GM21723 (cell line): Measurements from ENCODE around the gene DTX4.

ENCODE experiments used
- ATAC-seq: cut with Tn5 transposase; IDR thresholded peaks from one replicate; pipeline ENCODE4 v1.9.1; 2021; ENCODE audit warnings: mild to moderate bottlenecking, moderate library complexity; ENCODE audit not compliant: unreplicated experiment

Gene DTX4

DNA sequence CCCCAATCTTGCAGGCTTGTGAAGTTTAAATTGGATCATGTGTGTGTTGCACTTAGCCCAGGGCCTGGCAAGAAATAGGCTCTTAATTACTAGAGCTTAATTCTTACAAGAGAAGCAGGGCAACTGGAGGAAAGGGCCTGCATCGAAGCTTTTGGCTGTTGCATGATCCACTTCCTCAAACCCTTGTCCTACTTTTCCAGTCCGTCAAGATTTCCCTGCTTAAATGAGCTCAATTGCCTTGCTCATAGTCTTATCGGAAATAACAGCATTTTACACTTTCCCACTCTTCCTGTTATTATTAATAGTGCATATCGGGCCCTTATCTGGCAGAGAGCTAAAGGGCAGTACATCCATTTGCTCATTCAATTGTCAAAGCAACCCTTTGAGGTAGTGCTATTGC lies 18.1 kb downstream of the DTX4 start:
- ATAC-seq: no peak

DNA sequence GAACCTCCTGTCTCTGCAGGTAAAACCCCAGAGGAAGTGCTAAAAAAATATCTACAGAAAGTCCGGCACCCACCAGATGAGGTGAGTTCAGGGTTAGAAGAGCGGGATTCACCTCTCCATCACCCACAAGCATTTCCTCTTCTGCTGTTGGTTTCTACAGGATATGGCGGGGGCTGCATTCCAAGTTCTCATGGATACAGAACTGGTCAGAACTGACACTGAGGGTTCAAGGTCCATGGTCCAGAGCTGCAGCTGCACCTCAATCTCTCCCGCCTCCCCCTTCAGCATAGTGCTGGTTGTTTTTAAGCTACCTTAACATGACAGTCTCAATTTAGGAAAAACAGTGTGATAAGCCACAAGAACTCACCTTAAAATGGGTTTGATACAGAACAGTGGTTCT lies 19.2 kb downstream of the DTX4 start:
- no peak for ATAC-seq

DNA sequence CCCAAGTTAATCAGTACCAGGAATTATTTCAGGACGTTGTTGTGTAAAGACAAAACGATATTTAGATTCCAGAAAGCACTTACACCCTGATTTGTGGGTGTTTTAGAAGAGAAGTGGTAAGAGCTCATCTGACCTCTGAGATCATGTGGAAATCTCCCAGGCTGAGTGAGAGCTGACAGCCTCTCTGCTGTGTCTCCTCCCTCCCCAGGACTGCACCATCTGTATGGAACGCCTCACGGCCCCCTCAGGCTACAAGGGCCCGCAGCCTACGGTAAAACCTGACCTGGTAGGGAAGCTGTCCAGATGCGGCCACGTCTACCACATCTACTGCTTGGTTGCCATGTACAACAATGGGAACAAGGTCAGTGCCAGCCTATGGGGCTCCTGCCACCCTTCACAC lies 20.0 kb downstream of the DTX4 start:
- no peak for ATAC-seq

DNA sequence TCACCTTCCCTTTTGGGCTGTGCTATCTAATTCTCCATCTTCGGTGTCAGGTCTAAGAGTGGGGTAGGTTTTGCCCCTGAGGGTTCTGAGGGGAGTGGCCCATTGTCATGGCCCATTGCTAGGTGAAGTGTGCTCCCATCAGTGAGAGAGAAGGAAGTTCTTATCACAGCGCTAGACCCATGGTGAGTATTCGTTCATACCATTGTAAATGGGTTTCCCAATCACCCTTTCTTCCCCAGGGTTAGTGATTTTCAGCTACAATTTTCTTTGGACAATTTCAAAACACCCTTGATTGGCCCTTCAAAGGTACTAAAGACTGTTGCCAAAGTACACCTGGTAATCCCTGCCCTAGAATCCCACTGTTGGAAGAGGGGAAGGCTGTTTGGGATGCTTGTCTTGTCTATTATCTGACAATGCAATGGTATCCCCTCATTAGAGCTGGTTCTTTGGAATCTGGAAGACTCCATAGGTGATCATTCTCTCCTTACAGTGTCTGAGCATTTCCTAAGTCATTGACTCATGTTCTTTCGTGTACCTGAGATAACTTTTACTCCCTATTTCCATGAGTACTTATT lies 20.6 kb downstream of the DTX4 start:
- no peak for ATAC-seq

DNA sequence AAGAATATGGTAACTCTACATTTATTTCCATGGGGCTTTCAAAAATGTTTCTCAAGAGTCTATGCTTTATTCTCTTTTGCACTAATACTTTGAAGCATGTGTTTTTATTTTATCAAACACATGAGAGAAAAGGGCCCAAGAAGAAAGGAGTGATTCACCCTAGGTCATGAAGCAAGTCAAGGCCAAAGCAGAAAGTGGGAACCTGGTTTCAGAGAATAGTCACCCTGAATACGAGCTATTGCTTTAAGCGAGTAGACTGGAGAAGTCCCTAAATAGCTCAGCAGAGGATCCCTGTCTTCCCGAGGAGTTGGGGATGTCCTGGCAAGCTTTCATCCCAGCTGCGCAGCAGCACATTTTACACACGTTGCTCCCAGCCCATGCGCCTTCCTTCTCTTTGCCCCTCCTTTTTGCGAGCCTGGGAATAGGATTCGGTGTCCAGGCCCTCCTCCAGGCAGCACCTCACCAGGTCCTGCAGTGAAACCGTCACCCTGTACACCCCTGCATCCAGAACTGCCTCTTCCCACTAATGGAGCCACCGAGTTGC lies 21.7 kb downstream of the DTX4 start:
- no peak for ATAC-seq

DNA sequence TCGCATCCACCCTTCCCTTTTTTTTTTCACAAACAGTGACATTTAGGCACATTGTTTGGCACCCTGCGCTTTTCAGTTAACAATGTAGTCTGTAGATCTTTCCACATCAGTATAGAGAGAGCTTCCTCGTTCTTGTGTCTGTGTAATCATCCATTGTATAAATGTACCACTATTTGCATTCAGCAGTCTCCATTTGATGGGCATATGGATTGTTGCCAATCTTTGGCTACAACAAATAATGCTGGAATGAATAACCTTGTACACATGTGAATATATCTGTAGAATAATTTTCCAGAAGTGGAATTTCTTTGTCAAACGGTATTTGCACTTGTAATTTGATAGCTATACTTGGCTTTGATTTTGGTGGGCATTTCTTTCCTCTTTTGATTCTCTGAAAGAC lies 23.7 kb downstream of the DTX4 start:
- ATAC-seq: no peak

DNA sequence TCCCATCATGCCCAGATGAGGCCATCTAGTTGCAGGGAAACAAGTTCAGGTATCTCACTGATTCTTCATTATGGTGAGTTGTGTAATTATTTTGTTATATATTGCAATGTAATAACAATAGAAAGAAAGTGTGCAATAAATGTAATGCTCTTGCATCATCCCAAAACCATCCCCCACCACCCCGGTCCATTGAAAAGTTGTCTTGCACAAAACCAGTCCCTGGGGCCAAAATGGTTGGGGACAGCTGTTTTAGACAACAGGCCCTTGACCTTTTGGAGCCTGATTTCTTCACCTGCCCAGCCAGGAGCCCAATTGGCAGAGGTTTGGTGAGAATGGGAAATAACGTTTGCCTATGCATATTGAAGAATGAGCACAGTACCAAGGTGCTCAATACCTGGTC lies 24.8 kb downstream of the DTX4 start:
- ATAC-seq: no peak

DNA sequence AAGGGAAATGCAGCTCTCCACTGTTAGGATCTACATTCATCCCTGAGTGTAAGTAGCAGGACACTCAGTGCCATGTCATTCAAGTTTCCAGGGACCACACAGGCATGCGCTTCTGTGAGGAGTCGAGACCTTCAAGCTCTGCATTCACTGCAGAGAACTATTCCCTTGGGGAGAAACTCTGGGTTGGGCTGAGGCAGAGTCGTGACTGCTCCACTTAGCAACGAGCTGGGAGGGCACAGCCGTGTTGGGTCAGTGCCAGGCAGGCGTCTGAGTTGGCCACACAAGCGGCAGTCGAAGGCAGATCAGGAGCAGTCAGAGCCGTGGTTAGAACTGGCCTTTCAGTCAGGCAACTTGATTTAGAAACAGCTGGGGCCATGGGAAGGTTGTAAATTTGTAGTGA lies 26.1 kb downstream of the DTX4 start:
- ATAC-seq: no peak

DNA sequence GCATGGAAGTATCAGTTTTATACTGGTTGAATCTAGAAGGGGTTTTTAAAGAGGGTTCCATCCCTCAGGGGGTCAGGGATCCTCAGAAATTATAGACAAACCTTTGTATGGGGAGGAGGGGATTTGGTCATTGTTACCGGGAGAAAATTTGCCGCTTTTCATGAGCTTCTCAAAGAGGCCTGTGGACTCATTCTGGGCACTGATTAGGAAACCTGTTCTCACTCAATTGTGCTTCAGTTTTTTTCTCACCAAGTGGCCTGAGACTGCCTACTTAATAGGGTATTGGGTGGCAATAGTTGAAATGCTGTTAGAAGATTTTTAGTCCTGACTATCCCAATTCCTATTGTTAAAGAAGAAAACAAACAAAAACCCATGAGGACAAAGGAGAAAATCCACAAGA lies 26.8 kb downstream of the DTX4 start:
- no peak for ATAC-seq

DNA sequence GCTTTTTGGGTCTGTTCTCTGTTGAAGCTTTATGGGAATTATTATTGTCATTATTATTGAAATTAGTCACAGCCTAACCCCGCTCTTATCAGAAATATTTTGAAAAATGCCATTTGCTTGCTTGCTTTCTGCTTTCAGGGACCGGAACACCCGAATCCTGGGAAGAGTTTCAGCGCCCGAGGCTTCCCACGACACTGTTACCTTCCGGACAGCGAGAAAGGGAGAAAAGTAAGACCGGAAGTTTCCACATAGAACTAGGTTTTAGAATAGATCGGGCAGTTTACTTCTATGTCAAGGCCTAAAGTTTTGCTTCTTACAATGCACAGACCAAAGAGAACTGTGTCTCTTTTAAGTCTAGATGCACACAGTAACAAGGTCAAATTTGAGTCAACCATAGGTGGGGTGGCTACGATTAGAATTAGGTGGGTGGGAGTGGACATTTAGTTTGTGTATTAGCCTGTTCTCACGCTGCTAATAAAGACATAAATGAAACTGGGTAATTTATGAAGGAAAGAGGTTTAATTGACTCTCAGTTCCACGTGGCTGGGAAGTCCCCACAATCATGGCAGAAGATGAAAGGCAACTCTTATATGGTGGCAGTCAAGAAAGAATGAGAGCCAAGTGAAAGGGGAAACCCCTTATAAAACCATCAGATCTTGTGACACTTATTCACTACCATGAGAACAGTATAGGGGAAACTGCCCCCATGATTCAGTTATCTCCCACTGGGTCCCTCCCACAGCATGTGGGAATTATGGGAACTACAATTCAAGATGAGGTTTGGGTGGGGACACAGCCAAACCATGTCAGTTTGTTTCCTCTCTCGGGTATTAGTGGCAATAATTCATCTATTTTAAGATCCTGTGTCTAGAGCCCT lies 27.9 kb downstream of the DTX4 start:
- ATAC-seq: peak; percentile 52

DNA sequence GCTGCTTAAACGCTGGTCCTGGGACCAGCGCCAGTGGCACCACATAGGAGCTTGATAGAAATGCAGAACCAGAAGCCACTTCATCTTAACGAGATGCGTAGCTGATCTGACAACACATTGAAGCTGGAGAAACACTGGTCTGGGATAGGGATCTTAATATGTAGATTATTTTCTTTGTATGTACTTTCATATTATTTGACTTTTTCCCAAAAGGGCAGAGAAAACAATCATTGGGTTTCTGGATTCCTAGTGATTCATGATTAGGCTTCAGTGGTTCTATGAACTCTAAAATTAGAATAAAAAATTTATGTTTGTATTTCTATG lies 28.5 kb downstream of the DTX4 start:
- ATAC-seq: peak; percentile 35

DNA sequence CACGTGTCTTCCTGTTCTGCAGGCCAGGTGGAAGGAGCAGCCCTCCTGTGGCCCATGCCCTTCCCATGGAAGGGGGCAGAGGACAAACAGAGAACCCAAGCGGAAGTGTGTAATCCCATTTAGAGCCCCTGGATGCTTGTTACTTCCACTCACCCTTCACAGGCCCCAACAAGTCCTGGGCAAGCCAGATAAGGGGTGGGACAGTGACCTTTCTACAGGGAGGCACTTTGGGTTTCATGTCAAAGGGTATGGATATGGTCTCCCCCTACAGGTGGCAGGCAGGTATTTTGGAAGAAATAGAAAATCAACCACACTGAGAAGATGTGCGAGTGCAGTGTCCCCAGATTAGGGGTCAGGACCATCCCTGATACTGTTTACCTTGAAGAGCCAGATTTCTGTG lies 29.4 kb downstream of the DTX4 start:
- no peak for ATAC-seq

DNA sequence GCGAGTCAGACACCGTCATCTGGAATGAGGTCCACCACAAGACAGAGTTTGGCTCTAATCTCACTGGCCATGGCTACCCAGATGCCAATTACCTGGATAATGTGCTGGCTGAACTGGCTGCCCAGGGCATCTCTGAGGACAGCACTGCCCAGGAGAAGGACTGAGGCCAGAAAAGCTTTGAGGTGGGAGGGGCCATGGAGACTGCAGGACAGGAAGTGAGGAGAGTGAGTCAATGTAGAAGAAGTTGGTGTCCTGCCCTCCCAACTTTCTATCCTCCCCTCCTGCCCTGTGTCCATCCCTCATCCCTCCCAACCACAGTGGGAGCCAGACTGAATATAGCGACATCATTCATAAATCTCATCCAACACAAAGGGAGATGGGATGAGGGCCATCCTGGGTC lies 32.8 kb downstream of the DTX4 start:
- no peak for ATAC-seq

DNA sequence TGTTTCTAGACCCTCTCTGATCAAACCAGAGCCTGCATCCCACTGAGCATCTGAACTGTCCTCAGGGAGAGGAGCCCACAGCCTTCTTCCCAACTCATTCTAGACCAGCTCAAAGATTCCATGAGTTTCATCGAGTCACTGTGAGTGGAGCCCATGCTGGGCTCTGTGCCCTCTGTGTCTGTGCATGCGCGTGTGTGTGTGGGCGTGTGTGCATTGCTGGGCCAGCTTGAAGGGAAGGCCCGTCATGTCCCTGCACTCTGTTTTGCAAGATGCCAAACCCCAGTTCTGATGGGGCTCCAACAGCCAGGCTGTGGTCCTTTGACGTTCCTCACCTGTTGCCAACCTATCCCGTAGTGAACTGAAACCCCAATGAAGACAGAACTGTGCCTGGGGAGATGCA lies 33.7 kb downstream of the DTX4 start:
- no peak for ATAC-seq

DNA sequence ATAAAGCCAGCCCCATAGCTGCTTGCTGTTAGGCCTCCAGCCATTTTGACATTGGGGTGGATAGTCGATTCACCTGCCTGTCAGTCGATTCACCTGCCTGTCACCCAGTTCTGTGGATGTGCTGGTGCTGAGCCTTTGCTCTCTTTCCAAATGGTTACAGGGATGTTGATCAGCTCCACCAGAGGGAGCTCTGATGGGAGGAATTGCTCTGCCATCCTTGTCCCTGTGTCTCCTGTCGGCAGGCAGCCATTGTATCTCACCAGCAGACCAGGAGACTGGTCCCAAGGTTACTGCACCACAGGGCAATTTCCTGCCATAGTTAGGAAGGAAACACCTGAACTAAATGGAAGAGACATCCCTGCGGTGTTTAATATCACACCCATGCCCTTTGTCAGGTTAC lies 34.7 kb downstream of the DTX4 start:
- ATAC-seq: no peak

DNA sequence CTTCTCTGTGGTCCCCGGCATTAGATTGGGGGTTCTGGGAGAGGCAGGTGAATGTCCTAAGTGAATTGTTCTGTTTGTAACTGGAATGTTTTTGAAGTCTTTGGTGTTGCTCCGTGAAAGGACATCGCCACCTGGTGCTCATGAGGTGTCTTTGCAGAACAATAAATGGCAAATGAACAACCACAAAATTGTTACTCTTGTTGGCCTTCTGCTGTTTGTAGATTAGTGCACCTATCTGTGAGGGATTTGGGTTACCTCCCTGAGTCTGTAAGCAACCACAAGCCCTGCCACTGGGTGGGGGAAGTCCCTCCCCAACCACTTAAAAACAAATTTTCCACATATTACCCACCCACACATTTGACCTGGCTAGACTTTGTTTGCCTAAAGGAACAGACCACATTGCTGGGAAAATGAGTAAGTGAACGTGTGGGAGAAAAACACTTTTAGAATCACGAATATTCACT lies 36.1 kb downstream of the DTX4 start:
- ATAC-seq: peak; percentile 73

DNA sequence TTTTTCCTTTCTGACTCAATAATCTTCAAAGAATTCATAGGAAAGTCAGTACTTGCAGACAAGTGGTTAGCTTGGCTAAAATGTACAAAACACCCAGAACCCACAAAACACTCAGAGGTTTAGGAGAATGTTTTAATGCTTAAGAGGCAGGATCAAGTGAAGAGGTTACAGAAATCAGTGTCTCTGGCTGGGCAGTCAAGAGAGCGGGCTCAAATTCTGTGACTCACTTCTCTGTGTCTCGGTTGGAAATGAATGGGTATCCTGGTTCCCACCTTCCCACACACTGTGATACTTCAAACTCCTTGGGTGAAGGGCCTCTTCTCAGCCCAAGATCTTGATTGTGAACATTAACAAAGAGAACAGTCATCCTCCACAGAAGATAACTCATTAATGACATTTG lies 37.0 kb downstream of the DTX4 start:
- ATAC-seq: no peak

DNA sequence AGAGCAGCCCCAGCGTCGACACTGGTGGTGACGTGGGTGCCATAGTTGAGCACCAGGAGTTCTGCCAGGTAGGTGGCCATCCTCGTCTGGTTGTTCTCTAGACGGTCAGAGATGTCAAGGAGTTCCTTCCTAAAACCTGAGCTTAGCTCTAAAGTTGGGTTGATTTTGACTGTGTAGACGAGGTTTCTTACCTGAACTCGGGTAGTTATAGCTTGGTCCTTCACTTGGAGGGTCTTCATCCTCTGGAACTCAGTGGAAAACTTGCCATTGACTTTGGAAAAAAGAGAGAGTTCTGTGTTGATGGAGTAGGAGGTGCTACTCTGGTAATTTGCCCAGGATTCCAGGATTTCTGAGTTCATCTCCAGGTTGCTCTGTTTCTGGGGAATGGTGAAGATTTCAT lies 40.3 kb downstream of the DTX4 start:
- no peak for ATAC-seq

DNA sequence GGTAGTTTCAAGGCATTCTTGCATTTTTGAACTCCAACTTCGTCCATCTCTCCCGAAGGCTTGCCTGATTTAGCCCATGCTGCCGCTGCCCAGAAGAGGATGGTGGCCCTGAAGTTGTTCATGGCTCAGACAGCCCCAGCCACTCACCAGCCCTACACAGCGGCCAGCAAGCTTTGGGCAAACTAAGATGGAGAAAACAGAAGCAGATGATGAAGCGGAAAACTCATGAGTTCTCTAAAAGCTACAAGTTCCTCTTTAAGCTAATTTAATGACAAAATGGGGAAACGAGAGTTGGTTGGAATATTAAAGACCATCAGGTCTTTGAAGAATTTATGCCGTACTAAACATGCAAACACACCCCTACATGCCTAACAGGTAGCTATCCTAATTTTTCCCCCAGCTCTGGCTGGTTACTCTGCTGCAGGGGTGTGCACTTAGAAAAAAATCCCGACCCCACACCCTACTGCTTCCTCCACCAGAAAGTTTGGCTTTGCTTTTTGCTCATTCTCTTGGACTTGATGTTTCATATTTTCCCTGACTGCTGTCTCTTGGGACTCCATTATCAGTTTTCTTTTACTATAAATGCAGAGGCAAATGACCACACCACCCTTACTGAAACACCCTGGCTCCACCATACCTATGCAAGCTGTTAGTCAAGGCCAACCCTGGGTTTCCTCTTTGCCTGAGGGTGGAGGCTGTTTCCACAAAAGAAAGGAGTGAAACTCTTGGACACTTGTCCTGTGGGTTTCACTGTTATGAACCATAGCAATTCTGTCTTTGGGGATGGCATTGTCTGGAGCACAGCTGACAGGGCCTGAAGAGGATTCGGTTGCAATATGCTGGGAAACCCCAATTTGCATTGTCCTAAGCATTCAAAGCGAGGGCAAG lies 41.1 kb downstream of the DTX4 start, which contains the start of gene MPEG1:
Gene MPEG1 (minus strand): TSS at position 184 of the 888 bp plus-strand sequence. CDS start 62 bp downstream, at position 122.
- peak; percentile 14 for ATAC-seq

DNA sequence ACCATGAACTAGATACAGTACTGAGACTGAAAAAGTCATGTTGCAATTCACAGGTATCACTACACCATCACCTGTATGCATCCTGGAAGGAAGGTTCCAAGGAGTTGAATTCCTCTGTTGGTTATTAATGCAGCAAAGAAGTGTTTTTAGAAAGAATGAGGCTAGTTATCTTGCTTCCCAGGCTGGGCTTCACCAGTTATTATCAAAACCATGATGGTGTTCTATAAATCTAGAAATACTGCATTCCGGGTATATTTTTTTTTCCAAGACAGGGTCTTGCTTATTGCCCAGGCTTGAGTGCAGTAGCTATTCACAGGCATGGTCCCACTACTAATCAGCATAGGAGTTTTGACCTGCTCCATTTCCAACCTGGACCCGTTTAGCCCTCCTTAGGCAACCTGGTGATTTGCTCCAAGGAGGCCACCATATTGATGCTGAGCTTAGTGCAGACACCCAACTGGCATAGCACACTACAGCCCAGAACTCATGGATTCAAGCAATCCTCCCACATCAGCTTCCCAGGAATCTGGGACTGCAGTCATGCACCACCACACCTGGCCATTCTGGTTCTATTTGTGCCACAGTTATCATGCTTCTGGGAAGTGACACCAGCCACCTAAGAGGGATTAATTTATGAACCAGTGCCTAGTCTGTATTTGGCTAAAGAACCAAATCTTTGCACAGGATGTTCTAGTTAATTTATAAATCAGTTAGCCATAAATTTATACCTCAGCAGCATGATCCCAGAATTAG lies 42.4 kb downstream of the DTX4 start:
- ATAC-seq: no peak
